GM13977 (cell line): ENCODE measurements around the gene LTBP4.
"Not testable (repeated sequence)": the region's sequence is repeated elsewhere in the genome, so short reads cannot be mapped to it uniquely, and the experiment has no call there.

Source experiments
- DNase-seq: peaks from one replicate; pipeline ENCODE4 v3.0.0; 2012; ENCODE audit warnings: low spot score
- in situ Hi-C: fragments of 300-500 bp; cut with MboI; formaldehyde crosslinking; loops from one replicate; pipeline ENCODE4 v1.12.0; 2022; ENCODE audit warnings: low sequenced_read_pairs, low pct_unique_long_range_greater_than_20kb, mixed read lengths, inconsistent platforms; ENCODE audit not compliant: unreplicated experiment
- TF ChIP-seq, protein P1 (sequence below): IDR thresholded peaks from 2 replicates; pipeline ENCODE4 v1.5.1; 2012; ENCODE audit warnings: mild to moderate bottlenecking, control low read depth; ENCODE audit not compliant: insufficient read depth; ENCODE audit errors: extremely low read depth, missing control alignments

Gene LTBP4

DNA sequence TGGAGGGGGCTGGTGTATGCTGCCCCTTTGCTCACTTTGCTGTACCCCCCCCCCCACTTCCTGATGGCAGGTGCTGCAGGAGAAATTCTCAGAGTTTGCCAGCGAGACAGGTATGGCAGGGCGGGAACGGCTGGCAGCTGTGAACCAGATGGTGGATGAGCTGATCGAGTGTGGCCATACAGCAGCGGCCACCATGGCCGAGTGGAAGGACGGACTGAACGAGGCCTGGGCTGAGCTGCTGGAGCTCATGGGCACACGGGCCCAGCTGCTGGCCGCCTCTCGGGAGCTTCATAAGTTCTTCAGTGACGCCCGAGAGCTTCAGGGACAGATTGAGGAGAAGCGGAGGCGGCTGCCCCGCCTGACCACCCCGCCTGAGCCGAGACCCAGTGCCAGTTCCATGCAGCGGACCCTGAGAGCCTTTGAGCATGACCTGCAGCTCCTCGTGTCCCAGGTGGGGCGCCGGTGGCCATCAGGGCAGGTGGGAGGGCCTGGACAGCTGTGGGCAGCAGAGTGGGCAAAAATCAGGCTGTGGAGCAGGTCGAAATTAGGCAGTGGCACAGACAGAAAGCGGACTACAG is 44.1 kb upstream of the LTBP4 start:
- TF ChIP-seq, protein P1, sequence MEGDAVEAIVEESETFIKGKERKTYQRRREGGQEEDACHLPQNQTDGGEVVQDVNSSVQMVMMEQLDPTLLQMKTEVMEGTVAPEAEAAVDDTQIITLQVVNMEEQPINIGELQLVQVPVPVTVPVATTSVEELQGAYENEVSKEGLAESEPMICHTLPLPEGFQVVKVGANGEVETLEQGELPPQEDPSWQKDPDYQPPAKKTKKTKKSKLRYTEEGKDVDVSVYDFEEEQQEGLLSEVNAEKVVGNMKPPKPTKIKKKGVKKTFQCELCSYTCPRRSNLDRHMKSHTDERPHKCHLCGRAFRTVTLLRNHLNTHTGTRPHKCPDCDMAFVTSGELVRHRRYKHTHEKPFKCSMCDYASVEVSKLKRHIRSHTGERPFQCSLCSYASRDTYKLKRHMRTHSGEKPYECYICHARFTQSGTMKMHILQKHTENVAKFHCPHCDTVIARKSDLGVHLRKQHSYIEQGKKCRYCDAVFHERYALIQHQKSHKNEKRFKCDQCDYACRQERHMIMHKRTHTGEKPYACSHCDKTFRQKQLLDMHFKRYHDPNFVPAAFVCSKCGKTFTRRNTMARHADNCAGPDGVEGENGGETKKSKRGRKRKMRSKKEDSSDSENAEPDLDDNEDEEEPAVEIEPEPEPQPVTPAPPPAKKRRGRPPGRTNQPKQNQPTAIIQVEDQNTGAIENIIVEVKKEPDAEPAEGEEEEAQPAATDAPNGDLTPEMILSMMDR, result no peak
- DNase-seq, result no peak
- in situ Hi-C loops, result no loop called here

GRCh38 chr19:40559394-40559793 is 41.8 kb upstream of the LTBP4 start:
- TF ChIP-seq, protein P1, result no peak
- no peak for DNase-seq
- in situ Hi-C loops, result no loop called here

GRCh38 chr19:40560092-40560507 is 41.1 kb upstream of the LTBP4 start:
- TF ChIP-seq, protein P1, result no peak
- in situ Hi-C loops, result no loop called here
- DNase-seq, result no peak

DNA sequence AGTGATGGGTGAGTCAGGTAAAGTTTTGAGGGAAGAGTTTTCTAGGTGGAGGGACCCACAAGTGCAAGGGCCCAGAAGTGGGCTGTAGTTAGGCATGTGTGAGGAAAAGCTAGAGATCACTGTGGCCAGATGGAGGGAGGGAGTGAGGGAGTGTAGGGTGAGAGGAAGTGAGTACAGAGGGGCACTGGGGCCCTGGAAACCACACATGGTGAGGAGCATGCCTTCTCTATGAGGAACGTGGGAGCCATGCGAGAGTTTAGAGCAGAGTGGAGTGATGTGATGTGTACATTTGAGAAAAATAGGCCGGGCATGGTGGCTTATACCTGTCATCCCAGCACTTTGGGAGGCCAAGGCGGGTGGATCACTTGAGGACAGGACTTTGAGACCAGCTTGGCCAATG is 39.2 kb upstream of the LTBP4 start:
- no peak for DNase-seq
- in situ Hi-C loops, result no loop called here
- TF ChIP-seq, protein P1, result no peak

DNA sequence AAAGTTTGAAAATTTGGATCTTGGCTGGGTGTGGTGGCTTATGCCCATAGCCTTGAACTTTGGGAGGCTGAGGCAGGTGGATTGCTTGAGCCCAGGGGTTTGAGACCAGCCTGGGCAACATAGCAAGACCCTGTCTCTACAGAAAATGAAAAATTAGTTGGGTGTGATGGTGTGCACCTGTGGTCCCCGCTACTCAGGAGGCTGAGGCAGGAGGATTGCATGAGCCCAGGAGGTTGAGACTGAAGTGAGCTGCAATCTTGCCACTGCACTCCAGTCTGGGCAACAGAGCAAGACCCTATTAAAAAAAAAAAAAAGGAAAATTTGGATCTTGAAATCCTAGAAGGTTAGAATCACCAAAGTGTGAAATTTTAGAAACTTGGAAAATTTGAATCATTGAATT is 36.6 kb upstream of the LTBP4 start:
- in situ Hi-C loops, DNase-seq: not testable (repeated sequence)

- TF ChIP-seq, protein P1, result no peak
- no peak for DNase-seq
- in situ Hi-C loops, result no loop called here
Measured at GRCh38 chr19:40565355-40565754, 35.8 kb upstream of the LTBP4 start.

DNA sequence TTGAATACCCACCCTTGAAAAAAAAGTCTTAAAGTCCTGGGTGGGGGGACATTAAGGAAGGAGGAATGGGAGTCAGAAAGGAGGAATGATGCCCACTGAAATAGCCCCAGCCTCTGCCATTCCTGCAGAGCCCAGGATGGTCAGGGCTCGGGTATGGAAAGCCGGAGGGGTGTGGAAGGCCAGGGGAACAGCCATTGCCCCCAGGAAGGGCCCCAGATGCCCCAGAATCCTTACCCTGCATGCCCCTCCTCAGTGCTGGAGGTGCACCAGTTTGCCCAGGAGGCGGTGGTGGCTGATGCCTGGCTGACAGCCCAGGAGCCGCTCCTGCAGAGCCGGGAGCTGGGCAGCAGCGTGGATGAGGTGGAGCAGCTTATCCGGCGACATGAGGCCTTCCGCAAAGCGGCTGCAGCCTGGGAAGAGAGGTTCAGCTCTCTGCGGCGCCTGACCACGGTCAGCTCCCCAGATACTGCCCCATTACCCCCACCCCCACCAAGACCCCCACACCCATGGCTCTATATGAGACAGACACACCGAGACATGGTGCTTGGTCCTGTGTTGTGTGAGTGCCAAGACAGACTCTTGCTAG is 35.2 kb upstream of the LTBP4 start:
- in situ Hi-C loops, result no loop called here
- DNase-seq, result no peak
- TF ChIP-seq, protein P1, result no peak
